D721Med (cell line): ENCODE results near the gene KLC4.

Source experiments
- DNase-seq: peaks from one replicate; pipeline ENCODE4 v3.0.0; 2011; ENCODE audit warnings: low spot score; ENCODE audit not compliant: insufficient read length
- FAIRE-seq: peaks from 2 replicates; lab custom pipeline; 2011; peaks lifted over from hg19 to GRCh38; lab: Jason Lieb, UNC
- TF ChIP-seq, protein P1 (sequence below): IDR thresholded peaks from 2 replicates; pipeline ENCODE4 v1.5.1; 2012; ENCODE audit warnings: mild to moderate bottlenecking, control low read depth; ENCODE audit not compliant: insufficient read depth; ENCODE audit errors: missing control alignments

KLC4 gene

DNA sequence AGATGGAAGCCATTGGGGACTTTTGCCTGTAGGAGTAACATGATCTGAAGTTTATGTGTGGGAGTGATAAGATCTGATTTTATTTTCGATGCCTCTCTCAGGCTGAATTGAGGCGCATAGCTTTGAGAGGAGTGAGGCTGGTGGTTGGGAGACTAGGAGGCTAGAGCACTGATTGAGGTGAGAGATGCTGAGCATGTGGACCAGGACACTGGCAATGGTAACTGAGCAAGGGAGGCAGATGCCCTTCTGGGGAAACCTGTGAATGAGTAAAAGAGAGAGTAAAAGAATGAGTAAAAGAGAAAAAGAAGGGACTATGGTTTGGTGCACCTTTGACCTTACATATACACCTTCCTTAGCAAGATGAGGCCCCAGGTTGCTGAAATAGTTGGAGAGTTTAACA, 35.0 kb upstream of the KLC4 start:
- DNase-seq, result no peak
- TF ChIP-seq, protein P1, sequence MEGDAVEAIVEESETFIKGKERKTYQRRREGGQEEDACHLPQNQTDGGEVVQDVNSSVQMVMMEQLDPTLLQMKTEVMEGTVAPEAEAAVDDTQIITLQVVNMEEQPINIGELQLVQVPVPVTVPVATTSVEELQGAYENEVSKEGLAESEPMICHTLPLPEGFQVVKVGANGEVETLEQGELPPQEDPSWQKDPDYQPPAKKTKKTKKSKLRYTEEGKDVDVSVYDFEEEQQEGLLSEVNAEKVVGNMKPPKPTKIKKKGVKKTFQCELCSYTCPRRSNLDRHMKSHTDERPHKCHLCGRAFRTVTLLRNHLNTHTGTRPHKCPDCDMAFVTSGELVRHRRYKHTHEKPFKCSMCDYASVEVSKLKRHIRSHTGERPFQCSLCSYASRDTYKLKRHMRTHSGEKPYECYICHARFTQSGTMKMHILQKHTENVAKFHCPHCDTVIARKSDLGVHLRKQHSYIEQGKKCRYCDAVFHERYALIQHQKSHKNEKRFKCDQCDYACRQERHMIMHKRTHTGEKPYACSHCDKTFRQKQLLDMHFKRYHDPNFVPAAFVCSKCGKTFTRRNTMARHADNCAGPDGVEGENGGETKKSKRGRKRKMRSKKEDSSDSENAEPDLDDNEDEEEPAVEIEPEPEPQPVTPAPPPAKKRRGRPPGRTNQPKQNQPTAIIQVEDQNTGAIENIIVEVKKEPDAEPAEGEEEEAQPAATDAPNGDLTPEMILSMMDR, result no peak
- FAIRE-seq, result no peak

DNA sequence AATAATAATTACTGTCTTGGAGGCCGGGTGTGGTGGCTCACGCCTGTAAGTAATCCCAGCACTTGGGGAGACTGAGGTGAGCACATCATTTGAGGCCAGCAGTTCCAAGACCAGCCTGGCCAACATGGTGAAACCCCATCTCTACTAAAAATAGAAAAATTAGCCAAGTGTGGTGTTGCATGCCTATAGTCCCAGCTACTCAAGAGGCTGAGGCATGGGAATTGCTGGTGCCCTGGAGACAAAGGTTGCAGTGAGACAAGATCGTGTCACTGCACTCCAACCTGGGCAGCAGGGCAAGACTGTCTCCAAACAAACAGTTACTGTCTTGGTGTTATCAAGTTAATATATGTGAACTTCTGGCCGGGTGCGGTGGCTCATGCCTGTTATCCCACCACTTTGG, 33.1 kb upstream of the KLC4 start:
- TF ChIP-seq, protein P1, result no peak
- FAIRE-seq (no peak), DNase-seq (no peak)

DNA sequence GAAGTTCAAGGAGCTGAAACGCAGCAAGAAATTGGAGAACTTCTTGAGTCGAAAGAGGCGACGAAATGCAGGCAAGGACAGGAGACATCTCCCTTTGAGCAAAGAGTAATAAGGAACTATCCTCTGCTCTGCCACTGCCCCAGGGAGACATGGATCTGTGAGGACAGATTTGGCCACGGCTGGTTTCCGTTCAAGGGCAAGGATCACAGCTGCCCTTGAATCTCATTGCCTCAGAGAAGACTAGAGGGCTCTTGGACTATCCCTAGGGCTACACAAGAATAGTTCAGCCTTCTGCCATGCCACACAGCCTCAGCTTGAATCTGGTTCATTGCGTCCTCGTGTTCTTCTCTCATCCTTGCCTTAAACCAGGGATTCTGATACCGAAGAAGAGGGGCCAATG, 30.3 kb upstream of the KLC4 start:
- DNase-seq, result no peak
- TF ChIP-seq, protein P1, result no peak
- no peak for FAIRE-seq

DNA sequence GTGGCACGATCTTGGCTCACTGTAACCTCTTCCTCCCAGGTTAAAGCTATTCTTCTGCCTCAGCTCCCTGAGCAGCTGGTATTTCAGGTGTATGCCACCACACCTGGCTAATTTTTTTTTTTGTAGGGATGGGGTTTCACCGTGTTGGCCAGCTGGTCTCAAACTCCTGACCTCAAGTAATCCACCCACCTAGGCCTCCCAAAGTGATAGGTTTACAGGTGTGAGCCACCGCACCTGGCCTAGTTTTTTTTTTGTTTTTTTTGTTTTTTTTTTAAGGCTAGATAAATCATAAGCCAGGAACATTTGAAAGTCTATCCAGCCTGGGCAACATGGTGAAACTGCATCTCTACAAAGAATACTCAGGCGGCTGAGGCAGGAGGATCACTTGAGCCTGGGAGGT, 27.1 kb upstream of the KLC4 start:
- TF ChIP-seq, protein P1, result no peak
- DNase-seq (no peak), FAIRE-seq (no peak)

DNA sequence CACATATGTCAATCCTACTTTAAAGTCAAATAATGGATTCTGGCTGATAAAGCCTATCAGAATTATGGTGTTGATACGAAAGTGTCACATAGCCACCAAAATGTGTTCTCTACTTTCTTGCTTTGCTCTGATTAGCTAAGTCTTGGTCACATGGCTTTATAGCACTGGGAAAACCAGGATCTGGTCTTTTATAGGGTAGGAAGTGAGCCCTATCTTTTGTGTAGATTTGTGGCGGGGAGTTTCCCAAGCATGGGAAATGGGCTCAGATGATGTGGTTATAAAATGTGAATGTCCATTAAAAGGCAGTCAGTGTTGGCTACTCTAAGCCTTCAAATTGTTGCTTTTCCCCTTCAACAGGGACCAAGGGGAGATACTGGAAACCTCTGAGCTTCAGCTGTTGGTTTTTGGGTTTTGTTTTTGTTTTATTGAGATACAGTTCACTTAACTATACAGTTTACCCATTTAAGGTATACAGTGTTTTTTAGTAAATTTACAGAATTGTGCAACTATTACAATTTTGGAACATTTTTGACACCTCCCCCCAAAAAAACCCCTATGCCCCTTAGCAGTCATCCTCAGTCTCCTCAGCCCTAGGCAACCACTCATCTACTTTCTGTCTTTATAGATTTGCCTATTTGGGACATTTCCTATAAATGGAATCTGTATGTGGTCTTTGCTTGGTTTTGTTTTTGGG, 25.8 kb upstream of the KLC4 start:
- FAIRE-seq (no peak), DNase-seq (no peak)
- TF ChIP-seq, protein P1, result no peak

DNA sequence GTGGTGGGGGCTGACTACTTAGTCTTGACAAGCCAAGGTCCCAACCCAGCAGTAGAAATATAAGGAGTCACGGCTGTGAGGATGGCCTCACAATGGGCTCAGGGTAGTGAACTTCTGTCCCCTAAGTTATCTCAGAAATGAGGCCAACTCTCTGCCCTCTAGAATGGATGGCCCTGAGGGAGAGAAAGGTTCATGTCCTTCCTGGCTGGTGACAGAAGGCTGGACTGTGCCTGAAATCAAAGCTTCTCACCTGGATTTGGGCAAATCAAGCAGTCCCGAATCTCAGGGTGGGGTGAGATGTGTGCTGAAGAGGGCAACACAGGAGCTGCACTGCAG, 25.3 kb upstream of the KLC4 start:
- DNase-seq (no peak), FAIRE-seq (no peak)
- TF ChIP-seq, protein P1, result no peak

DNA sequence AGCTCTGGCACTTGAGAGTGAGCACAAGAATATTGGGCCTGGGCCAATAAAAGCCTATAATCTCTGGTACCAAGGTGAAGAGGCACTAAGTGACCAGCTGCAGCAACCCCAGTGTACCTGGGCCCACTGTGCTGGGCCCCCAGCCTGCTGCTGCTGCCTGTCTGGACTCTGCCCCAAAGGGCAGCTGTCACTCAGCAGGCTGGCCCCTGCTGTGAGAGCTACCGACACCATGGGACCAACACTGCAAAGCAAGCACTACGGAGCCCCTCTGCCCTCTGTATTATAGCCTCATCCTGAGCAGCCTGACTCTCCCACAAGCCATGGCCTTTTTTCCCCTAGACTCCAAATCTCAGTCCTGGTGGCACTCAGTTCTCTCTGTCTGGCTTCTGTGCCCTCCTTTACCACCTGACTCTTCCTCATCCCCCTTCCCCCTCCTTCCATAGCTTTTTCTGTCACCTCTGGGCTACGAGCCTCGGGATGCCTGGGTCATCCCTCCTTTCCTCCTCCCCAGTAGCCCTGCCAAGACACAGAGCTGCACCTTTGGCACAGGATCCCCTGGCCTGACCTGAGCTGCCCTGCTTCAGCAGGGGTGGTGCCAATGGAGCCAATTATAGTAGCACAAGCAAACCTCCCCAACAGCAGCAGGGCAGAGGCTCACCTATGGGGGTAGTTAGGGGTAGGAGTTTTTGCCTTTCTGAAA, 23.8 kb upstream of the KLC4 start:
- DNase-seq (no peak), FAIRE-seq (no peak)
- TF ChIP-seq, protein P1, result no peak
